ENCODE measurements around the gene ABI2.
A peak's percentile ranks its signal among the peaks of the same experiment; 100 is the strongest.

Gene ABI2

DNA sequence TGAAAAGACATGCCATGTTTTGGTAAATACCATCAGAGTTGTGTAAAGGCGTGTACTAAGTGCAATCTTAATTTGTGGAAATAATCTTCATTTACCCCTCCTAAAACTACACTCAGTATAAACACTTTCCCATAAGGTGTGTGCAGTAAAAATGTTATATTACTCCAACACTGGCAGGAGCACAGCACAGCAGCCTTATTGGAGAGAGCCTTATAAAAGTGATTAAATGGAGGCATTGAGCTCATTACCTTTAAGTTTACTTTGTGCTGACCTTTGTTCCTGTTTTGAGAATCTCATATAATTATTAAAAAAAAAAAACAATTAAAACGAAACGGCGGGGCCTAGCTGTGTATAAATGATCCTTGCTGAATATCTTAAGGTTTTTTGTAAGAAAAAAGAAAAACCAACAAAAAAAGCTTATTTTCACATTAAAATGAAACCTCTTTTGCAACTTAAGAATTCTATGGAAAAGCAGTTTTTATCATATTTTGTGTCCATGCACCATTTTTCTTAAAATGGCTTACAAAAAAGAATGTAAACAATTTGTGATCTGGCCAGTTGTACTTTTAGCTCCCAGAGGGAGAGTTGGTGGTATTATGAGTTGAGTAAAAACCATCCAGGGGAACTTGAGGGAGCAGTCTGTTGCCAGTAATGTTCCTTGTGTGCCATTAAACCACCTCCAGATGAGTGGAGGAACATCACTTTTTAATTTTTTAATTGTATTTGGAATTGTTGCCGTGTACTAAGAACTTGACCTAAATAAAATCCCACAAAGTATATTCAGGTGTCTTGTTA lies 103.4 kb downstream of the ABI2 start:
- DNase-seq = no peak

DNA sequence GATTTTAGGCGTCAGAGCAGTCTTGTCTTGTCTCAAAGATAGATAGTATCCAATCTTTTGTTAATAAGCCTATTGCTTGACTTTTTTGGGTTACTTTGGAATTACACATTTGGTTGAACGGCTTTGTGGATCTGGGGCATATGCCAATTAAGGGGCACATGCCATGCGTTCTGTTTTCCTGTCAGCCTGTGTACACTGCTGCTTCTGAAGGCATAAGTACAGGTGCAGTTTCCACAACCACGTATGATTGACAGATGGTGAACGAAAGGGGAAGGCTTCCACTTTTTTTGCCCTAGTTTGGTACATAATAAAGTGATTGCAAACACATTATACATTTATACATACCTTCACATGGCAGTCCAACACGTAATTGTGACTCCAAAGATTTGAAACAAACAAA lies 104.6 kb downstream of the ABI2 start:
- no peak for DNase-seq

DNA sequence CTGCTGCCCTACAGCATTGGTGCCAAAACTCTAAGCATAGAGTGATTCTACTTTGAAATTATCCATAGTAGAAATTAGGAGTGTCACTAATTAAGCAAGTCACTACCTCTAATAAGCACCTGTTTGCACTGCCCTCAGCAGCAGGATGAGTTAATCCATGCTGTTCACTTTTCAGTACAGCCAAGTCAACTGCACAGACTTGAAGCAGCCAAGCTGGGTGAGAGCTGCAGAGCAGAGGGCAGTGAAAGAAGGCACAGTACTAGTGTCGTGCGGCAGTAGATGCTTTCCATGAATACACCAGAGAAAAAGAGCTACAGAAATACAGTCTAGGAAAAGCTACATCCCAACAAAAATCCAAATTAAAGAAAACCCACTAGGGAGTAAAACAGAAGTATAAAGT lies 108.3 kb downstream of the ABI2 start:
- no peak for DNase-seq

DNA sequence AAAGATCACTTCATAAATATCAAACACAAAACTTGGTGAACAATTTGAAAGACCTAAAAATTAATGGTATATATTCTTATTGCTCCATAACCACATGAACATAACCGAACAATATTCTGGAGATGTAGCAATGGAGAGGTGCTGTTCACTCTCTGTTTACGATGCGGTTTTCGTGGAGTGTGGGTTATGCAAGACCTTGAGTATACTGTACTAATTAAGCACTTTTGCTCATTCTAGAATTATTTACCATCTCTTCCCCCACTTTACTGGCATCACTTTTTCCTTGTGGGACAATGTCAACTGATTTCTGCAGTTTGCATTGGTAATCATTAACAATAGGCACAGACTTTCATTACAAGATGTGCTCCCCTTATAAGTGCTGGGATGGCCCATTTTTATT lies 109.3 kb downstream of the ABI2 start:
- no peak for DNase-seq

DNA sequence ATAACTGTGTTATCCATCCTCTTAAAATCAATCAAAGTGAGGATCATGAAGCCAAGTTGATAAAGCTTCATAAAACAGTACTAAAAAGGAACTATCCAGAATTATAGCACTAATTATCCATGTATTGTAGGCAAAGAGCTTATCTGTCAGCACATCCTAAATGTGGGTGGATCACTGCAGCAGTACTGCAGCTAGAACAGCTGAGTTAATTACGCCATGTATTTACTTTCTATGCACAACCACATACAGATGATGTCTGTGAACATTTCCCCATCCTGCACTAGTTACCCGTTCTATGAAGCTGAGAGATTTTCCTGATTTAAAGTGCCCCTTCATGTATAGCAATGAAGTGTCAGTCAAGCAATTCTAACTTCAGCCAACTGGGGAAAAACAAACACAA lies 110.3 kb downstream of the ABI2 start:
- no peak for DNase-seq

DNA sequence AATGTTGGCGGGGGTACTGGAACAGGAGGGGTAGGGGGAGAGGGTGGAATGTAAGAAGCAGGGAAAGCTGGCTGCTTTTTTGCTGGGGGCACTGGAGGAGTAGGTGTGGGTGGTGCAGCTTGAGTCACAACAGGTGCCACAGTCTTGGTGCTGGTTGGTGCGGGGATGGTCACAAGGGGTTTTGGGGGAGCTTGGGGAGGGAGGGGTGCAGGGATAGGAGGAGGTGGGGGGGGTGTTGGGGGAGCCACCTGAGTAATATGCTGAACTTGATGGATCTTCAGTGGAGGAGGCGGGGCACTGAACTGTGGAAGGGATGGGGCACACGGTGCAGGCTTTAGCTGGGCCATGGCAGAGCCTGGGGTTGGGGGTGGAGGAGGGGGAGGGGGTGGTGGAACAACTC lies 112.5 kb downstream of the ABI2 start:
- DNase-seq = no peak

DNA sequence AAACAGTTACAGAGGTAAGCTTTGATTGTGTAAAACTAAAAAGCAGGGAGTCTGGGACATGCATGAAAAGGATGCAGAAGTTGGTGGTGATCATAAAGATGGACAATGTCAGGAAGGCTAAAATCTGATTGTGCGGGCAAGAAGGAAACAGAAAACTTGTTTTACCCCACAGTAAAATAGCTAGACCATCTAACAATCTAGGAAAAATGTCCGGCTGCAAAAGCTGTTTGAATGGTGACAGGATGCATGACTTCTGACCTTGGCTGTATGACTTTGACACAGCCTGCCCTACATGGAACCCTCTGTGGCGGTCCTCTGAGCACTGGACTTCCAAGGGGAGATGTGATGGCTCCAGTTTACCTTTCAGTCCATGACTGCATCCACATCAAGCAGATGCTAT lies 113.3 kb downstream of the ABI2 start:
- DNase-seq = no peak

DNA sequence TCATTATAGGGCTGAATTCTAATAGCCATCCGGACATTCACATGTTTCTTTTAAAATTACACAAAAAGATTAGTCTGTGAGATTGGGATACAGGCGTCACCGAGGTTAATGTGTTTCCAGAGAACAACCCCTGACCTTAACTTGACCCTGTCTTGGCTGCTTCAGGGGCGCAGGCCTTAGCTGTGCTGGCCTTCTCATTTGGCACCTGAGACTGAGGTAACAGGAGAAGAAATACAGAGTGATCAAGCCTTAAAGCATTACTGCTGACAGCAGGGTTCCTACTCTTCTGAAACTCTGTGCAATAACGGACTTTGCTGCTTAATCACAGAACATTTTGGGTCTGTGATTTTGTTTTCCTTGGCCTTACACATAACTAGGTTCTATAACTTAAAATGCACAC lies 114.3 kb downstream of the ABI2 start:
- no peak for DNase-seq

DNA sequence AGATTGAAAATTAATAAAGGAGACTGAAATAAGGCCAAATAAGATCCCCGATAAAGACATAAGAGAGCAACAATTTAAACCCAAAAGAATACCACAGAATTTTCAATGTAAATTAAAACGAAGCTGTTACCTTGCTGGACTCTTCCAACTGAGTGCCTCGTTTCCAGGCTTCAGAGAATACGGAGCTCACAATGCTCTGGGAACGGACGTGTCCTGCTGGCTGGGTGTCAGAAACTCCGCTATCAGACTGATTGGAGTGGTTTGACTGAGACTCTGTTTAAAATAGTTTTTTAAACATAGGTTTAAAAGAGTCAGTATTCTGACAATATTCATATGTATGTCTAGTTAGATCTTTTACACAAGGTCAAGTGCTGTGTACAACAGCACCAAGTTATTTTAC lies 116.5 kb downstream of the ABI2 start:
- DNase-seq = no peak

DNA sequence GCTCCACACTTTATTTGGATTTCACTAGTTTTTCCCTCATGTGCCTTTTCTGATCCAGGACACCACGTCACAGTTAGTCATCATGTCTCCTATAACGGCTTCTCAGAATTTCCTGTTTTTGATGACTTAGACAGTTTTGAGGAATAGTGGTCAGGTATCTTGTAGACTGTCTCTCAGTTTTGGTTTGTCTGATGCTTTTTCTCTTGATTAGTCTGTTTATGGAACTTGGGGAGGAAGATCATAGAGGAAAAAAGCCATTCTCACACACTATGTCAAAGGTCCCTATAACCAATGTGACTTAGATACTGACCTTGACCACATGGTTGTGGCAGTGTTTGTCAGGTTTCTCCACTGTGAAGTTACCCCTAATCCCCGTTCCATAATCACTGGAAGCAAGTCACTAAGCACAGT lies 117.9 kb downstream of the ABI2 start:
- DNase-seq = no peak

DNA sequence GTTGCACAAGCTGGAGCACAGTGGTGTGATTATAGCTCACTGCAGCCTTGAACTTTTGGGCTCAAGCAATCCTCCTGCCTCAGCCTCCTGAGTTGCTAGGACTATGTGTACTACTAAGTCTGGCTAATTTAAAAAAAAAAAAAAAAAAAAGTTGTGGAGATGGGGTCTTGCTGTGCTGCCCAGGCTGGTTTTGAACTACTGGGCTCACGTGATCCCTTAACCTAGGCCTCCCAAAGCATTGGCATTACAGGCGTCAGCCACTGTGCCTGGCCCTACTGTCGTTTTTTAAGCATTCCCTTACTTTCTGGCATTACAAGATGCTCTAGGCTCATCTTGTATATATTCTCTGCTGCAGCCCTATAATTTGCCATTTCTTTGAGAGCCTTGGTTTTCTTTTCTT lies 118.6 kb downstream of the ABI2 start:
- no peak for DNase-seq

DNA sequence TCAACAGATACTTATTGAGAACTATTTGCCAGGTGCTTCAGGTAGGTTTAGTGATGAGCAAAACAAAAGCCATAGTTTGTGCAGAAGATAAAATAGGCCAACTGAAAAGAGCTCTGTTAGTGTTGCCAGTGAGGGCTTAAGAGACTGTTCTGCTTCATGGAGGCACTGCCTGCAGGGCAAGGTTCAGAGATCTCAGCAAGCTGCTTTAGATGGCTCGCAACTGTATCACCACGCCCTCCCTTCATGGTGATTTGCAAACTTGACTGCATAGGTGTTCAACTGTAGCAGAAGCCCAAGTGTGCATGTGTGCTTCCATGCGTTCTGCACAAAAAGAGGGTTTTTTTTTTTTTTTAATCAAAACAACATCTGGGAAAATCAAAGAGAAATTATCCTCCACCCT lies 122.4 kb downstream of the ABI2 start:
- no peak for DNase-seq

DNA sequence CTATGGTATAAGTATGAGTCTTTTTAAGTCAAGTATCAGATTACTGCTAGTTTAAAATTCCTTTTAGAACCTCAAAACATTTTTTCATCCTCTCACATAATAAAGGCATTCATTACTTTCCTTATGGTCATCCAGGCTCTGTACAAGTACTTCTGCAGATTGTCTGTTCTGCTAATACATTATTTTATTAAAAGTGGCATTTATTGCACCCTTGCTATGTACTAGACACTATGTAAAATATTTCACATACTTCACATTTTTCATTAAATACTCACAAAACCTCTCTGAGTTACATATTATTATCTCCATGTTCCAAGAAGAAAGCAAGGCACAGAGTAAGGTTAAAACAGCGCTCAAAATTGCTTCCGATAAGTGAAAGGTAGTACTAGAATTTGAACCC lies 122.8 kb downstream of the ABI2 start:
- DNase-seq = no peak

DNA sequence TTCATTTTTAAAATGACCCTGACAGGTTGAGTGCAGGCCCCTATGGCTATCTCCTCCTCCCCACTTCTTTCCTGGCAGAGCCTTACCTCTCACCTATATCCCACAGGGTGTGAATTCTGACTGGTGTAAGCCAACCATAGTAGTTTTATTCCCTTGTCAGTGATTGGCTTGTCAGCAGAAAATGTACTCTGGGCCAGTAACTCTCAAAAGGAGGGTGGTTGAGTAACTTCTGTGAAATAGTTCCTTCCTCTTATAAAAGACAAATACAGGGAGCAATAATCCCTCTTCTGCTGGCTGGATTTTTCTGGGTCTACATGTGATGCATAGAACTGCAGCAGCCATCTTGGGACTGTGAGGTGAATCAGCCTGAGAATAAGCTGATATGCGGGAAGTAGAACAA lies 123.5 kb downstream of the ABI2 start:
- DNase-seq = no peak

DNA sequence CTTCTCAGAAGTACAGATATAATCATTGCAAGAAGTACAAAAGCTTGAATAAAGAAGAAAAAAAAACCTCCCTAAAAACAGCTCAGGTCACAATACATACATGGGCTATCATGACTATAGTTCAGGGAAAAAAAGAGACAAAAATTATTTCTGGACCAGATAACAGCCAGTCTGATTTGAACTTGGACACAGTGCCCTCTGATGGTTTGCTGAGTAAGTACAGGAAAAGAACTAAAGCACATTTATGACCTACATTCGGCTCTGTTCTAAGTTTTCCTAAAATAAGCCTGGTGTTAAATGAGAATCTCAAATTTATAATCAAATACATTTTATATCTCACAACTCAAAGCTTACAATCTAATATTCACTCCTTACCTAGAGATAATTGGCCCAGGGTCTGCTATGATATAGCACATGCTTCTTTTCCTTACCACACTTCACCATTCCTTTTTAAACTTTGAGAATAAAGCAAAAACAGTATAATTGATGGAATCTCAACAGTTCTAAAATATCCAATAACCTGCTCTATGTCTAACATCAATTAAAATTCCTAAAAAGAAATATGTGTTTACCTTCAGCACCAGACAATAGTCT lies 125.8 kb downstream of the ABI2 start:
- peak in 3 of 6 experiments; percentile 9 to 46 (median 40) for DNase-seq

DNA sequence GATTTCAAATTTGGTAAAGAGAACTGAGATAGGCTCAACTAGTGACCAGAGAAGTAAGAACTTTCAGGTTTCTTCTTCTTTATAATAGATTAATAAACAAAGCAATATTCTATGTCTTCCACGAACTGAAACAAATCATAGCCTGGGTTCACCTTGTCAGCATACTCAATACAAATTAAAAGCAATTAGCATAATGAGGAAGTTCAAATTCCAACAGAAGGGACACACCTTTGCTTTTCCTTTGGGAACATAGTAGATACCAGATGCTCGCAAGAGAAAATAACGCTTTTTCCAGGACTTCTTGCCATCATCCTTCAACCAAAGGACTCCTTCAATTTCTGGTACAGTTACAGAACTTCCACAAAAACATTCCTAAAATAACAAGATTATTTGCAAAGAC lies 127.0 kb downstream of the ABI2 start:
- DNase-seq = no peak

DNA sequence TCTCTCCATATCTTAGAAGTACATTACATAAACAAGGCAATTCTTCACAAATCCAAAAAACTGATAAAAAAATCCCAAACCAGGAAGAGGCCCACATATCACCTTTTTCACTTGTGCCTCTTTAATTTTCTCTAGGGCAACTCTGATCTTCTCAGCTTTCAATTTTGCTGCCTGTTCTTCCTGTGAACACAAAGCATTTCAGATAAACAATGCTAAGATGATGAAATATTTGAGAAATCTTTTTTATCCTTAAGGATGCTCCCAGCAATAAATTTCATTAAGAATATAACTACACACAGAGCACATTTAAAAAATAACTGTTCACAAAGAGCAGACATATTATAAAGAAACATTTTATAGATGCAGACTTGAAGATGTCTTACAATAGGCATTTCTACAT lies 133.6 kb downstream of the ABI2 start:
- no peak for DNase-seq

DNA sequence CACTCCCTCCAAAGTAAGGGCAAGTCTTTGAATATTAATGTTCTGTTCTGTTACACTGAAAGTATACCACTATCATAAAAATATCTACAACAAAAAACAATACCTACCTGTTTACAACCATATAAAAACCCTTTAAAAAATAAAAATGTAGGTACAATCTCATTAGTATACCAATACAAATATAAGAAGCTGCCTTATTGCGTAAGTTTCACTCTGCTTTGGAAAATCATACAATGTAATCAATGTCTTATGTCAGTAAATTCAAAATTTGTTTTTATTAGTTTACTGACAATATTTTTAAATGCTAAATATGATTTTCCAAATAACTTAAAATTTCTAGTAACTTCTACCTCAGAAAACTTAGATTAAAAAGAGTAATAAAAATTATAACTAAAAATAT lies 134.1 kb downstream of the ABI2 start:
- DNase-seq = no peak

DNA sequence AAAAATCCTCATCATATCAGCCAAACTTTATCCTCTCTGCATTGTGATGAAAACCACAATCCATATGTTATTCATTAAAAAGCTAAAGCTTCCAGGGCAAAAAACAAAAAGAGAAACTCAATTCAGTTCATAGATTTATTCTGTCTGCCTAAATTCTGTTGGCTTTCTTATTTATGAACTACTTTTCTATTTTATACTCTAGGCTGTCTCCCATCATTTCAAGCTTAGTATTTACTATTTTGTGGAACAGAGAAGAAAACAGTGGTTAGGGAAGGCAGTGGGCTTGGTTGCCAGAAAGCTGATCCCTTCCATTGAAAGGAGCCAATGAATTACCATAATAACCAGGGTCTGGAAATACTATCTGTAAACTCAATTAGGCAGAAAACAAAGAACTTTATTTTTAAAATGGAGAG lies 135.1 kb downstream of the ABI2 start:
- DNase-seq = no peak

DNA sequence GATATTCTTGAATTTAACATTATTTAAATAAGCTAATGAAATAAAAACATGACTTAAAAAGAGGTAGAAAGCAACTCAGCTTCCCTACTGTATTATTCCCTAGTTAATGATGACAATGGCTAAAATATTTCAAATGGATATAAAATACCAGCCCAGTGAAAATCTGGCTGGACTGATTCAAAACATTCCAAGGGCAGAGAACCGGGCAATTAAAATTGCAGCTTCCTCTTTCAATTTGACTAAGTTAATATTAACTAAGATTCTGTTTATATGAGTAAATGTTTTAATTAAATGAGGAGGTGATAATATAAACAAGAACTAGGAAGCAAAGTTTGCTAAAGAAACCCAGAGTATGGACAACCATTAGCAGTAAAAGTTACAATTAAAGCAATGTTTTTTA lies 141.4 kb downstream of the ABI2 start:
- no peak for DNase-seq

DNA sequence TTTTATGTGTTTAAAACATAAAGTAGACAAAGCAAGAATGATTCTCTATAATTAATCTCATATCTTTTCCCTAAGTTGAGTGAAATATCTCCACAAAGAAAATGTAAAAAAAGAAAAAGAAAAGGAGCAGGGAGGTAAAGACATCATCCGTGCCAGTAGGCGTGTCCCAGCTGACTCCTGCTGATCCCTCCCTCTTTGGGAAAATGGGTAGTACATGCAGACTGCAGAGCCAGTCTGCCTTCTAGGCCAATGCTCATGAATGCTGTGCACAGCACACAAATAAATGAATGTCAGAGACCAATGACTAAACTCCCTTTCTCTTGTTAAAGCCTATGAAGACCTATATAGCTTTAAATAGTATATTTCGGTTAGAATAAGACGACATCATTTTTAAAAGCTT lies 142.2 kb downstream of the ABI2 start:
- DNase-seq = no peak

DNA sequence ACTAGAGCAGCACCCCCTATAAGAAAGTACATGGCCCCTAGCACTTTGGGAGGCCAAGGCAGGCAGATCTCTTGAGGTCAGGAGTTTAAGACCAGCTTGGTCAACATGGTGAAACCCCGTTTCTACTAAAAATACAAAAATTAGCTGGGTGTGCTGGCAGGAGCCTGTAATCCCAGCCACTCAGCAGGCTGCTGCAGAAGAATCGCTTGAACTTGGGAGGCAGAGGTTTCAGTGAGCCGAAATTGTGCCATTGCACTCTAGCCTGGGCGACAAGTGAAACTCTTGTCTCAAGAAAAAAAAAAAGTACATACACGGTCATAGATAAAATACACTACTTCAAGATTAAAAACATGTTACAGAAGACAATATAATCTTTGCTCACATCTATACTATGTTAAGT lies 143.1 kb downstream of the ABI2 start:
- no peak for DNase-seq

DNA sequence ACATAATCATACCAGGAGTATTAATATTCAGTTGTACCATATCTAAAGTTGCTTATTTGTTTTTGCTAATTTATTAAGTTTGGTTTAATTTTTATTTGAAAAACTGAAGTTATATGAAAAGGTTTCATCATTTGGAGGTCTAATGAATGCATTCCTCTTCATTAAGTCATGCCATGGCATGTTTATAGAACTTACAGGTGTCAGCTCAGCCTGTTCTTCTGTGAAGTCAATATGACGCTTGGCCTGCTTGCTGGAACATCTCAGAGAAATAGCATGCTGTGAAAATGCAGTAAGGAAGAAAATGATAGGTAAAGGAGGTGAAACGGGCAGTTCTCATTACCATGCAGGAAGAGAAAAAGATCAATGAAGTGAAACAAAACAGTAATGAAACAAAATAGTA lies 148.7 kb downstream of the ABI2 start:
- DNase-seq = no peak

DNA sequence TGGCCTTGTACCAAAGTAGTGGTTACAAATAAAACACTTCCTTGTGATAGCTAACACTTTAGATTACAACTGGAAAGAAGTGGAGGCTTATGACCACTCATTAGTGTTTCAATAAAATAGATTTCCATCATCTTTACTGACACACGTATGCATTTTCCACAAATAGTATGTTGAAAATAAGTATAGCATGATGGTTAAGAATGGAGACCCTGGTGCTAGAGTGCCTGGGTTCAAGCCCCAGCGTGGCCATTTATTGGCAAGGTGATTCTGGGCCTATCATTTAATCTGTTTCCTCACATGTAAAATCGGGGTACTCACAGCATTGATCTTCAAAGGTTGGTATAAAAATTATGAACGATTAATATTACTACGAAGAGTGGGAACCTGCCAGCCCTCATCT lies 152.4 kb downstream of the ABI2 start:
- DNase-seq = no peak
